HG02623 (cell line): ENCODE measurements around the gene ADARB2.
"Not testable (repeated sequence)": the region's sequence is repeated elsewhere in the genome, so short reads cannot be mapped to it uniquely, and the experiment has no call there.

Experiments
- ATAC-seq: cut with Tn5 transposase; IDR thresholded peaks from one replicate; pipeline ENCODE4 v1.9.1; 2021; ENCODE audit warnings: moderate library complexity; ENCODE audit not compliant: unreplicated experiment

Gene ADARB2

DNA sequence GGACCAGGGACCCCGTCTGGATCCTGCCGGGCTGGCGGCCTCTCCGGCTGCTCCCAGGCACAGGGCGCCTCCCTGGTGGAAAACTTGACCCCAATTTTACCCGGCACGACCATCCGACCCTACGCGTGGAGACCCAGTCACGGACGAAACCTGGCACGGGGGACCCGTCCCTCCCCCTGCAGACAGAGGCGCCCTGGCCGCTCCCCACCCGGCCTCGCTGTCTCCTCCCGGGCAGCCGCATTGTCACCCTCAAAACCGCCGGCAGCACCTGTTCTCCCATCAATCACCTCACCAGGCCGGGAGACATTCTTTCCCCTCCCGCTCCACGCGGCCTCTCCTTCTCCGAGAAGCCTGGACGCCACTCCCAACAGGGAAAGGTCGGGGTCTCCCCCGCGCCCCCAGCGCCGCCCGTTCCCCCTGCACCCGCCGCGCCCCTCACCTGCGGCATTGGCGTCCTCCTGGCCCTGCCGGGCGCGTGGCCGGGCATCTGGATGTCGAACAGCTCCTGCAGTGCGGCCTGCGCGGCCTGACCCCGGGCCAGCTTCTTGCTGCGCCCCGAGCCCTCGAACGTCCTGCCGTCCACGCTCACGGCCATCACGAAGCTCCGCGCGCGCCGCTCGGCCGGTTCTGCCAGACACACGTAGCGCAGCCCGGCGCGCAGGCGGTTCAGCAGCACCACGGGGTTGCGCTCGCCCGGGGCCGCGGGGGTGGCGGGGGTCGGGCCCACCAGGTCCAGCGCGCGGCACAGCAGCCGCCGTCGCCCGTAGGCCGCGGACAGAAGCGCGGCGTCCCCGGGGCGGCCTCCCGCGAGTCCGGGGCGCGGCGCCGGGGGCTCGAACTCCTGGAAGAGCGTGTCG lies 374.5 kb downstream of the ADARB2 start:
- no peak for ATAC-seq

- no peak for ATAC-seq
Measured at GRCh38 chr10:1361411-1362105, 375.8 kb downstream of the ADARB2 start.

DNA sequence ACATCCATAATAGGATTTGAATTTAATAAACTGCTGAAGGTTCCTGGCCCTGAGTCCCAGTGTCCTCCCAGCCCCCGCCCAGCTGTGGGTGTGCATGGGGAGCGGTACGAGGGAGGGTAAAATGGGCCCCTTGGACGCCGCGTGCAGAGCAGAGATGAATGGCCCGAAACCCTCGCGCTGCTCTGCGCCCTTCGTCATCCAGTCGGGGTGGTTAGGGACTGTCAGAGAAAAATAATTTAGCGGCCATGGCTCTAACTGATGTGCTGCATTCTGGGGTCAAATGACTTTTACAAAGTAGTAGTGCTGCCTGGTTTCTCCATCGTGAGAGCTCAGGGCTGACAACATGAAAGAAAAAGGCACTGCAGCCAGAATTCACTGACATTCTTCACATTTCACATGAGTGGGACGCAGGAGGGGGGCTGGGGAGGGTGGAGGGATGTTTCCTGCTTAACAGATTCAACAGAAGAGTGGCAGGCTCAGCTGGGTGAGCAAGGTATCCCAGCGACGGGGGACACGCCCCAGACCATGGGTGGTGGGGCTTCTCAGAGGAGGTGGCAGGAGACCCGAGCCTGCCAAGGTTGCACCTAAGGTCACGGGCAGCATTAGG lies 376.7 kb downstream of the ADARB2 start:
- no peak for ATAC-seq

DNA sequence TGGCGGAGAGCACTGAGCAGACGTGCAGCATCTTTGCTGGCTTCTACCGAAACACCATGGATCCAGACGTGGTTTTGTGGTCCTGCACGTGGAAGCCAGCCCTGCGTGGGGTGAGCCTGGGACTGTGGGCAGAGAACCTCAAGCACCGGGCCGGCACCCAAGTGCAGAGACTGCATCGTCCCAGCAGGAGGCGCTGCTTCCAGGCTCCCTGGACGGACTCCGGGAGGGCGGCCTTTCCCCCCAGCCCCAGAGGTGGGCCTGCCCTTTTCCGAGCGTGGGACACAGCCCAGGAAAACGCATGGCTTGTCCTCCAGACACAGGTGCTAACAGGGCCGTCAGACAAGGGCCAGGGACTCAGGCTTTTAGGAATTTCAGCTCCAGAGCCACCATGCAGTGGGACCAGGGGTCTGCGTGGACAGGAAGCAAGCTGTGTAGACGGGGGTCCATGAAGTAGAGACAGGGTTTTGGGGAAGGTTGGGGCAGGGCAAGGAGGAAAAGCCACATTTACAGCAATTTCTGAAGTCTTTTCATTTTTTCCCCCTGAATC lies 377.2 kb downstream of the ADARB2 start:
- ATAC-seq, result no peak

DNA sequence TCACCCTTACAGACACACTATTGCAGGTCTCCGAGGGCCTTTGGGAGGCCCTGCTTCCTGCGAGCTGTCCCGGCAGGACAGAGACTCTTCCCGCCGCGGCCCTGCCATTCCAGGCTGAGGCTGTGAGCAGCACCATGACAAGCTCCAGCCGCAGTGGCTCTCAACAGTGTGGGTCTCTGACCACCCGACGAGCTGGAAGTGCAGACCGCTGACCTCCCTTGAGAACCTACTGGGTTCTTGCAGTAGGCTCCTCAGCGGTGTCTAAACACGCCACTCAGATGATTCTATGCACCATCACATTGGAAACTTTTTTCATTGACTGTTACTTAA lies 377.7 kb downstream of the ADARB2 start:
- ATAC-seq, result no peak

GRCh38 chr10:1358860-1359625 lies 378.3 kb downstream of the ADARB2 start:
- no peak for ATAC-seq

GRCh38 chr10:1358147-1358546 lies 379.2 kb downstream of the ADARB2 start:
- no peak for ATAC-seq

DNA sequence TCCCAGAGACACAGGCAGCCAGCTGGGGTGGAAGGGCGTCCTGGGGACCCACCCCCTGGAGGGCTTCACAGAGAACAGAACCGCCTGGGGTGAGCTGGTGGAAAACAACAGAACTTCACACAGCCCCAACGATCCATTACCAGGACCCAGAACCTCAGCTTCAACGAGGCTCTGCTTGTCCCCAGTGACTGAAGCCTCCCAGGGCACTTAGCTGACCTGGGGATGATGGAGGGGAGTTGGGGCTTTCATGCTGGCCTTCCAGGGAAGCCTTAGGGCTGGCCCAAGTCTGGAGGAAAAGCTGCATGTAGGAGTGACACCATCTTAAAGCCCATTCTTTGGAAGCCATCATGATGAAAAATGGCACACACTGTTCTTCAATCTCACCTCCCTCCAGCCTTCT lies 381.0 kb downstream of the ADARB2 start:
- no peak for ATAC-seq

GRCh38 chr10:1354809-1355710 lies 382.3 kb downstream of the ADARB2 start:
- ATAC-seq, result no peak

DNA sequence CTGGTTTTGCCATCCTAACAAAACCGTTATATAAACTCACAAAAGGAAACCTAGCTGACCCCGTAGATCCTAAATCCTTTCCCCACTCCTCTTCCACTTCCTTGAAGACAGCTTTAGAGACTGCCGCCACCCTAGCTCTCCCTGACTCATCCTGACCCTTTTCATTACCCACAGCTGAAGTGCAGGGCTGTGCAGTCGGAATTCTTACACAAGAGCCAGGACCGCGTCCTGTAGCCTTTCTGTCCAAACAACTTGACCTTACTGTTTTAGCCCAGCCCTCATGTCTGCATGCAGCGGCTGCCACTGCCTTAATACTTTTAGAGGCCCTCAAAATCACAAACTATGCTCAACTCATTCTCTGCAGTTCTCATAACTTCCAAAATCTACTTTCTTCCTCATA lies 385.0 kb downstream of the ADARB2 start:
- ATAC-seq, result not testable (repeated sequence)

GRCh38 chr10:1348773-1349050 lies 388.6 kb downstream of the ADARB2 start:
- ATAC-seq, result no peak

GRCh38 chr10:1347962-1348772 lies 389.2 kb downstream of the ADARB2 start:
- ATAC-seq, result no peak

DNA sequence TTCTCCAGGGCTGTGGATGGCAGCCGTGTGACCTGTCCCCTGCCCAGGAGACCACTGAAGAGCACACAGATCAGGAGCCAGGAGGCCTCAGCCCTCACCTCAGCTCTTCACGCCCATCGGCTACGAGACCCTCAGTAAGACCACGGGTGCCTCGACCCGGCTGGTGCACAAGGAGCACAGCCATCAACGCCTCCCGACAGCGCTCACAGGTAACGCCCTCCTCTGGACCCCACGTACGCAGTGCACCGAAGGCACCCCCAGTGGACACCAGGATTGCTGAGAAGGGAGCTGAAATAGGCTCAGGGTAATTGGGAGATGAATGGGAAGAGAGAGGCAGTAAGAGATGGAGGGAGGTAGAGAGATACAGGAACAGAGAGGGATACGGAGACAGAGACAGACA lies 389.8 kb downstream of the ADARB2 start:
- ATAC-seq, result no peak

DNA sequence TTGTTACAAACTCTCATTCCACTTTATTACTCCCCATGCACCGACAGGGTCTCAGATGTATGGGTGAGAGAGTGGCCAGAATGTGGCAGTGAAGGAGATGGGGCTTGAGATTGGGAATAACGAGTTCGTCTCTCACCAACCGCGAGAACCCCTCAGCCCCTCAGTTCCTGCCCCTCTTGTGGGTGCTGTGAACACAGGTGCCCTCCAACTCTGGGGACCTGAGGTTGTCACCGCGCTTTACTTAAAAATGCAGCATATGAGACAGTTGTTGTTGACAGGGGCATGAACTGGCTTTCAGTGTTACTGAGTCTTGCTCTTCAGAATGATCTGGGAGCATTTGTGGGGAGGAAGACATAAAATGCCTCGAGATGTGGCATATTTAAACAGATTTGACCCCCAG lies 391.1 kb downstream of the ADARB2 start:
- ATAC-seq, result no peak

GRCh38 chr10:1345368-1345767 lies 392.0 kb downstream of the ADARB2 start:
- no peak for ATAC-seq

- ATAC-seq, result no peak
Measured at GRCh38 chr10:1344846-1345245, 392.5 kb downstream of the ADARB2 start.

DNA sequence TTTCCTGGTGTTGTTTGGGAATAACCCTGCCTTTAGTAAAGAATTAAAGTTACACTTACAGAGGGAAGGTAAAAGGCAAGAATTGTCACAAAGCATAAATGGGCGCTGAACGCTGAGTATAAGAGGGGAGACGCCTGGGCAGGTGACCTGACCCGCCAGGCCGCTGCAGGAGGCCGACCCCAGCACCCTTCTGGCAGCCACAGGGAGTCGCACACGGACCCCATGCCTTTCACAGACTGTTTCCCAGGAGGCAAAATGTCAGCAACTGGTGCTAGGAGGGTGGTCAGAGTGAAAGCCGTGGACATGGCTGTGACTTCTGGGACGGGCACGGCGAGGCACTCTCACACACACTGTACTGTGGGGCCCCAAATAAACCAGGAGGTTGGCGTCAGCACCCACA lies 392.9 kb downstream of the ADARB2 start:
- no peak for ATAC-seq

GRCh38 chr10:1343176-1343575 lies 394.1 kb downstream of the ADARB2 start:
- no peak for ATAC-seq

GRCh38 chr10:1341052-1341451 lies 396.3 kb downstream of the ADARB2 start:
- ATAC-seq, result not testable (repeated sequence)
